Parathyroid adenoma (tissue), 2 donors: Measurements from ENCODE around the gene THOP1.

Source experiments
- H2AFZ ChIP-seq: fragments of 300-600 bp; sonication (generic); one replicate; pipeline ENCODE4 v1.7.0; 2017; ENCODE audit warnings: antibody characterized with exemption, mild to moderate bottlenecking
- H3K27ac ChIP-seq: fragments of 300-600 bp; sonication (generic); one replicate; pipeline ENCODE4 v1.7.0; 2017
- H3K27me3 ChIP-seq: fragments of 300-600 bp; sonication (generic); one replicate; pipeline ENCODE4 v1.7.0; 2017; ENCODE audit warnings: low read length; ENCODE audit not compliant: control insufficient read depth, insufficient read depth
- H3K36me3 ChIP-seq: fragments of 300-600 bp; sonication (generic); one replicate; pipeline ENCODE4 v1.7.0; 2017; ENCODE audit warnings: low read length; ENCODE audit not compliant: control insufficient read depth, insufficient read depth
- H3K4me1 ChIP-seq: fragments of 300-600 bp; sonication (generic); one replicate; pipeline ENCODE4 v1.7.0; 2017; ENCODE audit warnings: control low read depth
- H3K4me2 ChIP-seq: fragments of 300-600 bp; sonication (generic); one replicate; pipeline ENCODE4 v1.7.0; 2017; ENCODE audit warnings: low read length
- H3K4me3 ChIP-seq: fragments of 300-600 bp; sonication (generic); one replicate; pipeline ENCODE4 v1.7.0; 2017; ENCODE audit warnings: low read depth, low read length
- H3K79me2 ChIP-seq: fragments of 300-600 bp; sonication (generic); one replicate; pipeline ENCODE4 v1.7.0; 2017; ENCODE audit warnings: control low read depth
- H3K9ac ChIP-seq: fragments of 300-600 bp; sonication (generic); one replicate; pipeline ENCODE4 v1.7.0; 2017; ENCODE audit warnings: mild to moderate bottlenecking
- H3K9me3 ChIP-seq: fragments of 300-600 bp; sonication (generic); one replicate; pipeline ENCODE4 v1.7.0; 2017; ENCODE audit warnings: low read length; ENCODE audit not compliant: control insufficient read depth
- TF ChIP-seq, protein P1 (sequence below): fragments of 300-600 bp; sonication (generic); IDR thresholded peaks from one replicate; pipeline ENCODE4 v1.7.0; 2017; ENCODE audit warnings: antibody characterized with exemption, mild to moderate bottlenecking
- donor health status: primary hyperparathyroidism.

THOP1 gene

DNA sequence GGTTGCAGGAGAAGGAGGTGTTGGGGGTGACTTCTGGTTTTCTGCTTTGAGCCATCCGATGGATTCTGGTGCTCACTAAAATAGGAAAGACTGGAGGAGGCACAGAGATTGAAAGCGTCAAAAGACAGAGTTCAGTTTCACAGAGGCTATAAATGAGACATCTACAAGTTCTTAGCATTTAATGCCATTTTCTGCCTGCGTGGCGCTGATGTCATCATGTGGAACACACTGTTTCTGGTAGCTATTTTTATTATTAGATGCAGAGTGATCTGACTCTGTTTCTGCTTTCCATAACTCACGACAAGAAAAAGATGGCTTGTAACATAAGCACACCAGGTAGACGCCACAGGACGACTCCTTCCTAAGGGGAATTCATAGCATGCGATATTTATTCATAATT lies 42.2 kb upstream of the THOP1 start:
- Histone ChIP-seq H3K4me2 (no peak overlapping the region), H3K4me1 (no peaks in the 10 kb centered on the region), H3K79me2 (peaks cover 3% of the 10 kb centered on the region), H2AFZ (no peak overlapping the region), H3K27ac (no peak overlapping the region), H3K4me3 (no peak overlapping the region), H3K36me3 (no peaks in the 10 kb centered on the region), H3K9me3 (no peaks in the 10 kb centered on the region), H3K9ac (no peak overlapping the region), H3K27me3 (no peaks in the 10 kb centered on the region)
- TF ChIP-seq, protein P1, sequence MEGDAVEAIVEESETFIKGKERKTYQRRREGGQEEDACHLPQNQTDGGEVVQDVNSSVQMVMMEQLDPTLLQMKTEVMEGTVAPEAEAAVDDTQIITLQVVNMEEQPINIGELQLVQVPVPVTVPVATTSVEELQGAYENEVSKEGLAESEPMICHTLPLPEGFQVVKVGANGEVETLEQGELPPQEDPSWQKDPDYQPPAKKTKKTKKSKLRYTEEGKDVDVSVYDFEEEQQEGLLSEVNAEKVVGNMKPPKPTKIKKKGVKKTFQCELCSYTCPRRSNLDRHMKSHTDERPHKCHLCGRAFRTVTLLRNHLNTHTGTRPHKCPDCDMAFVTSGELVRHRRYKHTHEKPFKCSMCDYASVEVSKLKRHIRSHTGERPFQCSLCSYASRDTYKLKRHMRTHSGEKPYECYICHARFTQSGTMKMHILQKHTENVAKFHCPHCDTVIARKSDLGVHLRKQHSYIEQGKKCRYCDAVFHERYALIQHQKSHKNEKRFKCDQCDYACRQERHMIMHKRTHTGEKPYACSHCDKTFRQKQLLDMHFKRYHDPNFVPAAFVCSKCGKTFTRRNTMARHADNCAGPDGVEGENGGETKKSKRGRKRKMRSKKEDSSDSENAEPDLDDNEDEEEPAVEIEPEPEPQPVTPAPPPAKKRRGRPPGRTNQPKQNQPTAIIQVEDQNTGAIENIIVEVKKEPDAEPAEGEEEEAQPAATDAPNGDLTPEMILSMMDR: no peak

DNA sequence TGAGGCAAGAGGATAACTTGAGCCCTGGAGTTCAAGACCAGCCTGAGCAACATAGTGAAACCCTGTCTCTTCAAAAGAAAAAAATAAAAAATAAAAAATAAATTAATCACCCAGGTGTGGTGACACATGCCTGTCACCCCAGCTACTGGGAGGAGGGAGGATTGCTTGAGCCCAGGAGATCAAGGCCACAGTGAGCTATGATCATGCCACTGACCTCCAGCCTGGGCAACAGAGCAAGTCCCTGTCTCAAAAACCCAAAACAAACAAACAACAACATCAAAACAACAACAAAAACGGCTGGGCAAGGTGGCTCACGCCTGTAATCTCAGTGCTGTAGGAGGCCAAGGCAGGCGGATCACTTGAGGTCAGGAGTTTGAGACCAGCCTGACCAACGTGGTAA lies 41.2 kb upstream of the THOP1 start:
- Histone ChIP-seq H3K36me3 (no peaks in the 10 kb centered on the region), H3K4me3 (no peak overlapping the region), H2AFZ (no peak overlapping the region), H3K4me2 (no peak overlapping the region), H3K4me1 (no peaks in the 10 kb centered on the region), H3K79me2 (peaks cover 3% of the 10 kb centered on the region), H3K27ac (no peak overlapping the region), H3K27me3 (no peaks in the 10 kb centered on the region), H3K9me3 (no peaks in the 10 kb centered on the region), H3K9ac (no peak overlapping the region)
- TF ChIP-seq, protein P1: no peak

DNA sequence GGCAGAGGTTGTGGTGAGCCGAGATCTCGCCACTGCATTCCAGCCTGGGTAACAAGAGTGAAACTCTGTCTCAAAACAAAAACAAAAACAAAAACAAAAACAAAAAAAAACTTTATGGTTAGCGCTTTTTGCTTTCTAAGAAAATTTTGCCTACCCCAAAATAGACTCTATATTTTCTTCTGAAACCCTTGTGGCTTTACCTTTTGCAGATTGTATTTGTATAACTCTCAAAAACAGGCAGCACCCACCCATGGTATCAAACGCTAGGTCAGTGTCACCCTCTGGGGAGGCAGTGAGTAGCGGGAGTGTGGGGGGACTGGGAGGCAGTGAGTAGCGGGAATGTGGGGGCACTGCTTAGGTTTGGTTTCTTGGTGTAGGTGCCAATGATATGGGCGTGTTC lies 38.0 kb upstream of the THOP1 start:
- no peak overlapping the region for H3K4me3 ChIP-seq
- no peaks in the 10 kb centered on the region for H3K27me3 ChIP-seq
- H3K4me2 ChIP-seq: no peak overlapping the region

DNA sequence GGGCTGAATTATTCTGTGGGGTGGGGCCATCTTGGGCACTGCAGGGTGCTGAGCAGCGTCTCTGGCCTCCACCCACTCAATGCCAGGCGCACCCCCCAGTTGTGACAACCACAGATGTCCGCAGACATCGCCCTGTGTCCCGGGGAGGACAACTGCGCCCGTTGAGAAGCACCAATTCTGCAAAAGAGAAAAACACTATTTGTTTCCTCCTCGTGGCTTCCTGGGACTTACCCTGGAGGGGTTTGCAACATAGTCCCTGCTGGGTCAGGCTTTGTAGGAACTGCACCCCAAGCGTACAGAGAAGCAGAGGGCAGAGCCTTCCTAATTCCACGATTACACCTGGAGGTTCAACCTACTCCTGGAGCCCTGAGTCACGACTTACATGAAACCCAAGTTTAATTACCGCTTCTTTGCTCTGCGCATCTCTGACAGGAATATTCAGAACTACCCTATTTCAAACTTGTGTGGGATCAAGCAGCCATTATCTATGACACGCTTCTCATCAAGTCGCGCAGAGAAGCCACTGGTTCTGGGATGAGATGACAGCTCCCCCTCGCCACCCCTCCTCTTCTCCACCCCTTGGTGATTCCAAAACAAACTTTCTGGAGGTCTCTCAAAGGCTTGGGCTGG lies 34.4 kb upstream of the THOP1 start:
- H3K27me3 ChIP-seq: no peaks in the 10 kb centered on the region
- H3K9ac ChIP-seq: no peak overlapping the region
- H2AFZ ChIP-seq: no peak overlapping the region
- H3K36me3 ChIP-seq: no peaks in the 10 kb centered on the region
- TF ChIP-seq, protein P1: no peak
- H3K4me2 ChIP-seq: no peak overlapping the region
- no peaks in the 10 kb centered on the region for H3K79me2 ChIP-seq
- H3K4me3 ChIP-seq: no peak overlapping the region
- H3K4me1 ChIP-seq: no peaks in the 10 kb centered on the region
- H3K27ac ChIP-seq: no peak overlapping the region
- H3K9me3 ChIP-seq: no peaks in the 10 kb centered on the region

More for the DNA sequence above, 38.0 kb upstream of the THOP1 start:
- TF ChIP-seq, protein P1: no peak
- Histone ChIP-seq H3K36me3 (no peaks in the 10 kb centered on the region), H3K27ac (no peak overlapping the region), H2AFZ (no peak overlapping the region), H3K4me1 (no peaks in the 10 kb centered on the region), H3K9me3 (no peaks in the 10 kb centered on the region), H3K79me2 (no peaks in the 10 kb centered on the region), H3K9ac (no peak overlapping the region)

DNA sequence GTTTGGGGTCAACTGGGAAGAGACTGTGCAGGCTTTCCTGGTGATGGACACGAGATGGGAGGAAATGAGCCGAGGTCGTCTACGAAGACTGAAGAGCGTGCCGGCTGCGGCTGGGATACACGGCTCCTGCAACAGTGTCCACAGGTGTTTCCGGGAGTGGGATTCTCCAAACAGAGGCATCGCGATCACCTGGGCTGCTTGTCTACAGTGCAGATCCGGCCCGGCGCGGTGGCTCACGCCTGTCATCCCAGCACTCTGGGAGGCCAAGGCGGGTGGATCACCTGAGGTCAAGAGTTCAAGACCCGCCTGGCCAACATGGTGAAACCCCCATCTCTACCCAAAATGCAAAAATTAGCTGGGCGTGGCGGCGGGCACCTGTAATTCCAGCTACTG lies 33.9 kb upstream of the THOP1 start:
- Histone ChIP-seq H3K36me3 (no peaks in the 10 kb centered on the region), H3K27ac (no peak overlapping the region), H3K27me3 (no peaks in the 10 kb centered on the region), H3K4me1 (no peaks in the 10 kb centered on the region), H3K9me3 (no peaks in the 10 kb centered on the region), H3K4me3 (no peak overlapping the region), H2AFZ (no peak overlapping the region), H3K9ac (no peak overlapping the region), H3K4me2 (no peak overlapping the region), H3K79me2 (no peaks in the 10 kb centered on the region)
- TF ChIP-seq, protein P1: no peak
